Keratinocyte (primary cell): Measurements from ENCODE around the gene DIP2C.

ENCODE experiments used
- CTCF ChIP-seq, 3 experiments: IDR thresholded peaks in 1 of 3; conservative IDR thresholded peaks in 1 of 3; optimal IDR thresholded peaks in 1 of 3; 2 replicates in 2 of 3; 3 replicates in 1 of 3; pipeline versions ENCODE3 to v1.5.1; 2011; ENCODE audit warnings: low read length in 3 of 3, mild to moderate bottlenecking in 3 of 3, moderate library complexity in 2 of 3, control low read depth in 1 of 3, inconsistent platforms in 1 of 3; ENCODE audit not compliant: insufficient read depth in 2 of 3; ENCODE audit errors: extremely low read depth in 1 of 3
- EZH2 ChIP-seq: IDR thresholded peaks from one replicate; pipeline ENCODE4 v1.6.1; 2012; ENCODE audit warnings: inconsistent platforms, mild to moderate bottlenecking, low read length, moderate library complexity

GRCh38 chr10:421170-421569 is 268.3 kb downstream of the DIP2C start:
- TF ChIP-seq CTCF (optimal IDR thresholded peaks at IDR 0.05 in 1 of 3, IDR thresholded peaks at IDR 0.05 in 1 of 3, conservative IDR thresholded peaks at IDR 0.05 in 1 of 3; ENCODE audit: extremely low read depth in 1 of 3, insufficient read depth in 2 of 3, low read length in 3 of 3) (no peak), EZH2 (no peak)
